GM20000 (cell line): Measurements from ENCODE around the gene SBF2.

Experiments used
- DNase-seq: peaks from one replicate; pipeline ENCODE4 v3.0.0; 2012; ENCODE audit warnings: low spot score
- TF ChIP-seq, protein P1 (sequence below): IDR thresholded peaks from 2 replicates; pipeline ENCODE4 v1.5.1; 2012; ENCODE audit warnings: mild to moderate bottlenecking, control low read depth; ENCODE audit errors: extremely low read depth, missing control alignments

The SBF2 gene

GRCh38 chr11:9762531-9762930 lies 531.5 kb downstream of the SBF2 start:
- TF ChIP-seq, protein P1, sequence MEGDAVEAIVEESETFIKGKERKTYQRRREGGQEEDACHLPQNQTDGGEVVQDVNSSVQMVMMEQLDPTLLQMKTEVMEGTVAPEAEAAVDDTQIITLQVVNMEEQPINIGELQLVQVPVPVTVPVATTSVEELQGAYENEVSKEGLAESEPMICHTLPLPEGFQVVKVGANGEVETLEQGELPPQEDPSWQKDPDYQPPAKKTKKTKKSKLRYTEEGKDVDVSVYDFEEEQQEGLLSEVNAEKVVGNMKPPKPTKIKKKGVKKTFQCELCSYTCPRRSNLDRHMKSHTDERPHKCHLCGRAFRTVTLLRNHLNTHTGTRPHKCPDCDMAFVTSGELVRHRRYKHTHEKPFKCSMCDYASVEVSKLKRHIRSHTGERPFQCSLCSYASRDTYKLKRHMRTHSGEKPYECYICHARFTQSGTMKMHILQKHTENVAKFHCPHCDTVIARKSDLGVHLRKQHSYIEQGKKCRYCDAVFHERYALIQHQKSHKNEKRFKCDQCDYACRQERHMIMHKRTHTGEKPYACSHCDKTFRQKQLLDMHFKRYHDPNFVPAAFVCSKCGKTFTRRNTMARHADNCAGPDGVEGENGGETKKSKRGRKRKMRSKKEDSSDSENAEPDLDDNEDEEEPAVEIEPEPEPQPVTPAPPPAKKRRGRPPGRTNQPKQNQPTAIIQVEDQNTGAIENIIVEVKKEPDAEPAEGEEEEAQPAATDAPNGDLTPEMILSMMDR, result no peak
- DNase-seq, result no peak

GRCh38 chr11:9761441-9761945 lies 532.5 kb downstream of the SBF2 start:
- TF ChIP-seq, protein P1, result no peak
- no peak for DNase-seq

- TF ChIP-seq, protein P1, result no peak
- no peak for DNase-seq
Observed at GRCh38 chr11:9760193-9760575, 533.8 kb downstream of the SBF2 start.

DNA sequence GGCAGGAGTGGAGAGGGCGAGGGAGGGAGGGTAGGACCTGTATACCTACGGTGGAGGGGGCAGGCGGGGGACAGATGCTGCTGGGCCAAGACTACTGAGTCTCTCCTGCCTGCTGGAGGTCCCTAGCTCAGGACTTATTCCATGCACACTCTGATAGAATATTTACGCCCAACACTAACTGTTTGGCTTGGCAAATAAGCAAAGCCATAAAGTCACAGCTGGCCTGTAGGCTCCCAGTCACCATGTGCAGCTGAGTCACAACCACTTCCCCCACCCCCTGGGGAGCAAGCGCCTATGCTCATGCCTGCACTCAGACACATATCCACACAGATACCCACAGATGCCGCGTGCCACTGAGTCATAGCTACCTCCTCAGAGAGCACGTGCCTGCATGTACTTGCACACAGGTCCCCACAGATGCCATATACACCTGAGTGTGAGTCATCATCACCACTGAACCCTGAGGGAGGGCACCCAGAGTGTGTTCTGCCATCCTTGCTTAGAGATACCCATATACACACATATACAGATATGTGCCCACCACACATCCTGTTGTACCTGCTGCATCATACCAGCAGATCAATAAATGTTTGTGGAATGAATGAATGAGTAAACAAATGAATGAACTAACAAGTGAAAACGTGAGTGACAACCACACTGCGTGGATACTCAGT lies 534.4 kb downstream of the SBF2 start:
- TF ChIP-seq, protein P1, result no peak

GRCh38 chr11:9758637-9759518 lies 535.1 kb downstream of the SBF2 start:
- TF ChIP-seq, protein P1, result peak; percentile 26
- DNase-seq, result peak; percentile 78

More for the DNA sequence above, 534.4 kb downstream of the SBF2 start:
- DNase-seq, result peak; percentile 71

GRCh38 chr11:9757809-9758636 lies 536.0 kb downstream of the SBF2 start:
- TF ChIP-seq, protein P1, result peak; percentile 79
- peak; percentile 98 for DNase-seq
